GM12873 (cell line): ENCODE data around the gene RBM15B.

Experiments
- TF ChIP-seq, protein P1 (sequence below): IDR thresholded peaks from 2 replicates; pipeline ENCODE4 v1.5.1; 2012; ENCODE audit warnings: low read depth, mild to moderate bottlenecking, moderate library complexity, low read length, control low read depth; ENCODE audit not compliant: insufficient read depth; ENCODE audit errors: missing control alignments

The RBM15B gene

DNA sequence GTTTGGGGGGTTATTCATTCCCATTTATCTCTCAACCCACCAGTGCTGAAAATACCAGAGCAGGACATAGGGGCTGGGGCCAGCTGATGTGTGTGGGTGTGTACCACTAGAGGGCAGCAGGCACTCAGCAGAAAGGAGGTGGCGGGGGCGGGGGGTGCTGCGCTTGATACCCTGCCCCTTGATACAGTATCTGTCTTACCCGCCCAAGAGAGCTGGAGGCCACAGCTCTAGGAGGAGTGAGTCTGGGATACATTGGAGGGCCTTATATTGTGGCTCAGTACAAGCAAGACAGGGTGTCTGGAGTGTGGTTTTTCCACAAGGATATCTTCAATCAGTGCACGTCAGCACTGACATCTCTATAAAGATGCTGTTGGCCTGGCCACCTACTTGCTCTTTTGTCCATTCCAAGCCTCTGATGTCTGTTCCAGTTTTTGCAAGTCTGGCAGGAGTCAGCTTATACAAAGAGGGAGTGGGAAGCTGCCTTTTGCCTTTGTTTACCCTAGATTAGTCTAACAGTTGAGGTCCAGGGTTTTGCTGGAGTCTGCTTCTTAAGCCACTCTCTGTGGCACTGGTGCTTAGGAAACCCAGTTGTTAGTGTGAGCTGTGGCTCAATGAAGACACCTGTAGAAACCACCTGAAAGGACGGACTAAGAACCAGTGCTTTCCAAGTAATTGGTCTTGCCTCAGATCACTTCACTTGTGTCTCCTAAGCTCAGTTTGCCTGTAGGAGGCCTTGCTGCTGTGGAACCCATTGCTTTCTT lies 1.5 kb upstream of the RBM15B start:
- TF ChIP-seq, protein P1, sequence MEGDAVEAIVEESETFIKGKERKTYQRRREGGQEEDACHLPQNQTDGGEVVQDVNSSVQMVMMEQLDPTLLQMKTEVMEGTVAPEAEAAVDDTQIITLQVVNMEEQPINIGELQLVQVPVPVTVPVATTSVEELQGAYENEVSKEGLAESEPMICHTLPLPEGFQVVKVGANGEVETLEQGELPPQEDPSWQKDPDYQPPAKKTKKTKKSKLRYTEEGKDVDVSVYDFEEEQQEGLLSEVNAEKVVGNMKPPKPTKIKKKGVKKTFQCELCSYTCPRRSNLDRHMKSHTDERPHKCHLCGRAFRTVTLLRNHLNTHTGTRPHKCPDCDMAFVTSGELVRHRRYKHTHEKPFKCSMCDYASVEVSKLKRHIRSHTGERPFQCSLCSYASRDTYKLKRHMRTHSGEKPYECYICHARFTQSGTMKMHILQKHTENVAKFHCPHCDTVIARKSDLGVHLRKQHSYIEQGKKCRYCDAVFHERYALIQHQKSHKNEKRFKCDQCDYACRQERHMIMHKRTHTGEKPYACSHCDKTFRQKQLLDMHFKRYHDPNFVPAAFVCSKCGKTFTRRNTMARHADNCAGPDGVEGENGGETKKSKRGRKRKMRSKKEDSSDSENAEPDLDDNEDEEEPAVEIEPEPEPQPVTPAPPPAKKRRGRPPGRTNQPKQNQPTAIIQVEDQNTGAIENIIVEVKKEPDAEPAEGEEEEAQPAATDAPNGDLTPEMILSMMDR: peak; percentile 82

DNA sequence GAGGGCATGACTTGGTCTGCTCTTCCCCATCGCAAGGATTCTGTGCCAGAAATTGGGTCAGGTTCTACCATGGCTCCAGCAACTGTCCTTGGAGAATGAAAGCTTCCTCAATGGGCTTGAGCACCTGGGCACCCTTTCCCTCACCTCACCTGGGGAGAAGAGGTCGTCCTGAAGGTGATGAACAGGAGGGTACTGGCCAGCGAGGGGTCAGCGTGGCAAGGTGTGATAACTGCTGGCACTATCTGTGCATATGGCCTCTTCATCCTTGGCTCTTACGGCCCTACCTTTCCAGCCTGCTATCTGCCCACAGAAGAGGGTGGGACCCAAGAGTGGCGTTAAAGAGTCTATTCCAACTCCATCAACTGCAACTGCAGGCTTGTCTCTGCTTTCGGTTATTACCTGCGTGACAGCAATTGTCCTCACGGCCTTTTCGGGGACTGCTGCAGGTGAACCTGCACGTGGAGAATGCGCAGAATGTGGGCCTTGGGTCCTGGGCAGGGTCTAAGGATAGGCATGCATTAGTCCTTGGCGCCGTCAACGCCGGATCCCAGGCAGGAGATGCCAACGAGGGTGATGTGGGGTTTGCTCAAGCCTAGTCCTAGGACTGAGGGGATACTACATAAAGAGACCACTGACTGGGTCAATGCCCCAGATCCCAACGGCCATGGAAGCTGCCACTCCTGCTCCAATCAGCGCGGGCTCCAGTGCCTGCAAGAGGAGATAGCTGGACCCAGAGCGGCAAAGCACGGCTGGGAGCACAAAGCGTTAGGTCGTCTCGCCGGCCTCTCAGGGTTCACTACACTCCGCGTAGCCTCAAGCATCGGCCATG lies 625 bp upstream of the RBM15B start:
- TF ChIP-seq, protein P1: no peak

DNA sequence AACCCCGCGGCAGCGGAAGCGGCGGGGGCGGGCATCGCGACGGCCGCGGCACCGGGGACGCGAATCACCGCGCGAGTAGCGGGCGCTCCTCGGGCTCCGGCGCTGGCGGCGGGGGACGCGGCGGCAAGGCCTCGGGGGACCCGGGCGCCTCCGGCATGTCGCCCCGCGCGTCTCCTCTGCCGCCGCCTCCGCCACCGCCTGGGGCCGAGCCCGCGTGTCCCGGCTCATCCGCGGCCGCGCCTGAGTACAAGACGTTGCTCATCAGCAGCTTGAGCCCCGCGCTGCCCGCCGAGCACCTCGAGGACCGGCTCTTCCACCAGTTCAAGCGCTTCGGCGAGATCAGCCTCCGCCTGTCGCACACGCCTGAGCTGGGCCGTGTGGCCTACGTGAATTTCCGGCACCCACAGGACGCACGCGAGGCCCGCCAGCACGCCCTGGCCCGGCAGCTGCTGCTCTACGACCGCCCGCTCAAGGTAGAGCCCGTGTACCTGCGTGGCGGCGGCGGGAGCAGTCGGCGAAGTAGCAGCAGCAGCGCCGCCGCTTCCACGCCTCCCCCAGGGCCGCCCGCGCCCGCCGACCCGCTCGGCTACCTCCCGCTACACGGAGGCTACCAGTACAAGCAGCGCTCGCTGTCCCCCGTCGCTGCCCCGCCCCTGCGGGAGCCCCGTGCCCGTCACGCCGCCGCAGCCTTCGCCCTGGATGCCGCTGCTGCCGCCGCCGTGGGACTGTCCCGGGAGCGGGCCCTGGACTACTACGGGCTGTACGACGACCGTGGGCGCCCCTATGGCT lies 675 bp downstream of the RBM15B start:
- TF ChIP-seq, protein P1: no peak

DNA sequence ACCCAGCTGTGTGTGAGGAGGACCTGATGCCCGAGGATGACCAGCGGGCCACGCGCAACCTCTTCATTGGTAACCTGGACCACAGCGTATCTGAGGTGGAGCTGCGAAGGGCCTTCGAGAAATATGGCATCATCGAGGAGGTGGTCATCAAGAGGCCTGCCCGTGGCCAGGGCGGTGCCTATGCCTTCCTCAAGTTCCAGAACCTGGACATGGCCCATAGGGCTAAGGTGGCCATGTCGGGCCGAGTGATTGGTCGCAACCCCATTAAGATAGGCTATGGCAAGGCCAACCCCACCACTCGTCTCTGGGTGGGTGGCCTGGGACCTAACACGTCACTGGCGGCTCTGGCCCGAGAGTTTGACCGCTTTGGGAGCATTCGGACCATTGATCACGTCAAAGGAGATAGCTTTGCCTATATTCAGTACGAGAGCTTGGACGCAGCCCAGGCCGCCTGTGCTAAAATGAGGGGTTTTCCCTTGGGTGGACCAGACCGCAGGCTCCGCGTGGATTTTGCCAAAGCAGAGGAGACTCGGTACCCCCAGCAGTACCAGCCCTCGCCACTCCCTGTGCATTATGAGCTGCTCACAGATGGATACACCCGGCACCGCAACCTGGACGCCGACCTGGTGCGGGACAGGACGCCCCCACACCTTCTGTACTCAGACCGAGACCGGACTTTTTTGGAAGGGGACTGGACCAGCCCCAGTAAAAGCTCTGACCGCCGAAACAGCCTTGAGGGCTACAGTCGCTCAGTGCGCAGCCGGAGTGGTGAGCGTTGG lies 1.5 kb downstream of the RBM15B start:
- TF ChIP-seq, protein P1: no peak

DNA sequence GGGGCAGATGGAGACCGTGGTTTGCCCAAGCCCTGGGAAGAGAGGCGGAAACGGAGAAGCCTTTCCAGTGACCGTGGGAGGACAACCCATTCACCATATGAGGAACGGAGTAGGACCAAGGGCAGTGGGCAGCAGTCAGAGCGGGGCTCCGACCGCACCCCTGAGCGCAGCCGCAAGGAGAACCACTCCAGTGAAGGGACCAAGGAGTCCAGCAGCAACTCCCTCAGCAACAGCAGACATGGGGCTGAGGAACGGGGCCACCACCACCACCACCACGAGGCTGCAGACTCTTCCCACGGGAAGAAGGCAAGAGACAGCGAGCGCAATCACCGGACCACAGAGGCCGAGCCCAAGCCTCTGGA lies 2.0 kb downstream of the RBM15B start:
- TF ChIP-seq, protein P1: no peak

DNA sequence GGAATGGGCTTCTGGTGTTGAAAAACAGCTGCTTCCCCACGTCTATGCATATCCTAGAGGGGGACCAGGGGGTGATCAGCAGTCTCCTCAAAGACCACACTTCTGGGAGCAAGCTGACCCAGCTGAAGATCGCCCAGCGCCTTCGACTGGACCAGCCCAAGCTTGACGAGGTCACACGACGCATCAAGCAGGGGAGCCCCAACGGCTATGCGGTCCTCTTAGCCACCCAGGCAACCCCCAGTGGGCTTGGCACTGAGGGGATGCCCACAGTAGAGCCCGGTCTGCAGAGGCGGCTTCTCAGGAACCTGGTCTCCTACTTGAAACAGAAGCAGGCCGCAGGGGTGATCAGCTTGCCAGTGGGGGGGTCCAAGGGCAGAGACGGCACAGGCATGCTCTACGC lies 2.5 kb downstream of the RBM15B start:
- TF ChIP-seq, protein P1: no peak
